ENCODE data around the gene CPNE7. TPM values are rescaled to one million over a fixed set of nuclear protein-coding genes. Genes with fewer than 3 reads are reported as not detected.

Gene CPNE7
- total RNA-seq, 1 donor from 2014 or later, result not detected

- DNase-seq (ENCODE audit: low spot score), result no peak
- ATAC-seq, result no peak
- intact Hi-C loops (cut with DNase I), result no loop called here
These were observed 61.1 kb downstream of the CPNE7 start for GRCh38 chr16:89636663-89637062.

GRCh38 chr16:89637379-89637778, 61.8 kb downstream of the CPNE7 start:
- DNase-seq (ENCODE audit: low spot score), result no peak
- no peak for ATAC-seq
- intact Hi-C loops (cut with DNase I), result no loop called here

GRCh38 chr16:89638455-89638854, 62.9 kb downstream of the CPNE7 start:
- DNase-seq (ENCODE audit: low spot score), result no peak
- intact Hi-C loops (cut with DNase I), result no loop called here
- ATAC-seq, result no peak

GRCh38 chr16:89639385-89639784, 63.8 kb downstream of the CPNE7 start:
- intact Hi-C loops (cut with DNase I), result no loop called here
- DNase-seq (ENCODE audit: low spot score) (no peak), ATAC-seq (no peak)

- intact Hi-C loops (cut with DNase I), result no loop called here
- ATAC-seq (no peak), DNase-seq (ENCODE audit: low spot score) (no peak)
These were observed 66.0 kb downstream of the CPNE7 start for GRCh38 chr16:89641458-89642119.

GRCh38 chr16:89642574-89642973, 67.0 kb downstream of the CPNE7 start:
- no peak for ATAC-seq
- DNase-seq (ENCODE audit: low spot score), result no peak

GRCh38 chr16:89643769-89644300, 68.3 kb downstream of the CPNE7 start:
- intact Hi-C loops (cut with DNase I), result no loop called here
- no peak for ATAC-seq
- DNase-seq (ENCODE audit: low spot score), result no peak

More at GRCh38 chr16:89642574-89642973, 67.0 kb downstream of the CPNE7 start:
- intact Hi-C loops (cut with DNase I), result no loop called here

- DNase-seq (ENCODE audit: low spot score) (no peak), ATAC-seq (no peak)
- intact Hi-C loops (cut with DNase I), result no loop called here
These were observed 69.6 kb downstream of the CPNE7 start for GRCh38 chr16:89645122-89645521.

- no peak for DNase-seq (ENCODE audit: low spot score)
- no peak for ATAC-seq
- intact Hi-C loops (cut with DNase I), result no loop called here
These were observed 70.7 kb downstream of the CPNE7 start for GRCh38 chr16:89646270-89646669.

Other genes starting within 250 kb of the CPNE7 start
- 140 TPM for gene ANKRD11, start 85.2 kb upstream of the CPNE7 start, total RNA-seq
- 104 TPM for gene SPG7, start 67.4 kb upstream of the CPNE7 start, total RNA-seq
- 1,500 TPM for gene RPL13, start 15.1 kb upstream of the CPNE7 start, total RNA-seq
- not detected for gene DPEP1, start 37.9 kb downstream of the CPNE7 start, total RNA-seq
- 55.8 TPM for gene CHMP1A, start 82.0 kb downstream of the CPNE7 start, total RNA-seq
- gene SPATA33, start 82.1 kb downstream of the CPNE7 start, total RNA-seq, result 6.5 TPM
- 58.8 TPM for gene CDK10, start 110.9 kb downstream of the CPNE7 start, total RNA-seq
- 10.6 TPM for gene SPATA2L, start 125.9 kb downstream of the CPNE7 start, total RNA-seq
- gene VPS9D1, start 145.1 kb downstream of the CPNE7 start, total RNA-seq, result 14.2 TPM
- gene ZNF276, start 145.8 kb downstream of the CPNE7 start, total RNA-seq, result 39.8 TPM
- gene FANCA, start 240.9 kb downstream of the CPNE7 start, total RNA-seq, result 5.3 TPM